ENCODE data around the gene TLX2. TPM values are rescaled to one million over a fixed set of nuclear protein-coding genes. Genes with fewer than 3 reads are reported as not detected.

The TLX2 gene
- total RNA-seq, 1 experiment from 2014 or later = not detected

DNA sequence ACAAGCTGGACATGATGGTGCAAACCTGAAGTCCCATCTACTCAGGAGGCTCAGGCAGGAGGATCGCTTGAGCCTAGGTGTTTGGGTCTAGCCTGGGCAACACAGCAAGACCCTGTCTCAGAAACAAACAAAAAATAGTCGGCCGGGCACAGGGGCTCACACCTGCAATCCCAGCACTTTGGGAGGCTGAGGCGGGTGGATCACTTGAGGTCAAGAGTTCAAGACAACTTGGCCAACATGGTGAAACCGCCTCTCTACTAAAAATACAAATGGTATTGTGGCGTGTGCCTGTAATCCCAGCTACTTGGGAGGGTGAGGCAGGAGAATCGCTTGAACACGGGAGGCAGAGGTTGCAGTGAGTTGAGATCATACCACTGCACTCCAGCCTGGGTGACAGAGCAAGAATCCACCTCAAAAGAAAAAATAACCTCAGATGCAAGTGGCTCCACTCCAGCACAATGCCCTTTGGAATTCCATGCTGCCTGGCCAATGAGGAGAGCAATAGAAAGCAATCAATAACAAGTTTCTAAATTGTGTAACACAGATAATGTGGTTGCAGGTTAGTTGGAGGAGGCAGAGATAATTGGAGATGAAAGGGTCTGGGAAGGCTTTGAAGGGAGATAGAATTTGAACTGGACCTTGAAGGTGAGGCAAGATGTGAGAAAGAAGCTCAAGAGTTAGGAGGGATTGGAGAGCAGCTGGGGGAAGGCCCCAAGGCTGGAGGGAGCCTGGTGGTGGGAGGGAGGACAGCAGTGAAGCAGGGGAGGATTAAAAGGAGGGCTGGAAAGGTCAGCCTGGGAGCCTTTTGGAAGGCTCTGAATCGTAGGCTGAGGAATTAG, 25.4 kb upstream of the TLX2 start:
- Mint-ChIP-seq H3K9me3 (ENCODE audit: low read depth, unreplicated experiment) (no peaks in the 10 kb centered on the region), H3K27ac (ENCODE audit: unreplicated experiment) (peak overlapping the region; percentile 15), H3K36me3 (ENCODE audit: insufficient read depth, unreplicated experiment) (peaks cover 27% of the 10 kb centered on the region), H3K4me1 (ENCODE audit: low read depth, unreplicated experiment) (peaks cover 29% of the 10 kb centered on the region), H3K27me3 (ENCODE audit: unreplicated experiment) (no peaks in the 10 kb centered on the region), H3K4me3 (ENCODE audit: low read depth, unreplicated experiment) (no peak overlapping the region)
- intact Hi-C loops (cut with micrococcal nuclease; ENCODE audit: unreplicated experiment) = no loop called here
- CTCF ChIA-PET = interaction anchor here (0.8 kb wide), 1 partner anchor 18 kb away, joined by 3 read pairs; the partner anchor contains the start of gene PCGF1
- no peak for DNase-seq
- TF ChIP-seq, protein P1, sequence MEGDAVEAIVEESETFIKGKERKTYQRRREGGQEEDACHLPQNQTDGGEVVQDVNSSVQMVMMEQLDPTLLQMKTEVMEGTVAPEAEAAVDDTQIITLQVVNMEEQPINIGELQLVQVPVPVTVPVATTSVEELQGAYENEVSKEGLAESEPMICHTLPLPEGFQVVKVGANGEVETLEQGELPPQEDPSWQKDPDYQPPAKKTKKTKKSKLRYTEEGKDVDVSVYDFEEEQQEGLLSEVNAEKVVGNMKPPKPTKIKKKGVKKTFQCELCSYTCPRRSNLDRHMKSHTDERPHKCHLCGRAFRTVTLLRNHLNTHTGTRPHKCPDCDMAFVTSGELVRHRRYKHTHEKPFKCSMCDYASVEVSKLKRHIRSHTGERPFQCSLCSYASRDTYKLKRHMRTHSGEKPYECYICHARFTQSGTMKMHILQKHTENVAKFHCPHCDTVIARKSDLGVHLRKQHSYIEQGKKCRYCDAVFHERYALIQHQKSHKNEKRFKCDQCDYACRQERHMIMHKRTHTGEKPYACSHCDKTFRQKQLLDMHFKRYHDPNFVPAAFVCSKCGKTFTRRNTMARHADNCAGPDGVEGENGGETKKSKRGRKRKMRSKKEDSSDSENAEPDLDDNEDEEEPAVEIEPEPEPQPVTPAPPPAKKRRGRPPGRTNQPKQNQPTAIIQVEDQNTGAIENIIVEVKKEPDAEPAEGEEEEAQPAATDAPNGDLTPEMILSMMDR (IDR thresholded peaks at IDR 0.05; ENCODE audit: unreplicated experiment) = no peak
- BruUV-seq (replicated peaks) = no TSS peak

DNA sequence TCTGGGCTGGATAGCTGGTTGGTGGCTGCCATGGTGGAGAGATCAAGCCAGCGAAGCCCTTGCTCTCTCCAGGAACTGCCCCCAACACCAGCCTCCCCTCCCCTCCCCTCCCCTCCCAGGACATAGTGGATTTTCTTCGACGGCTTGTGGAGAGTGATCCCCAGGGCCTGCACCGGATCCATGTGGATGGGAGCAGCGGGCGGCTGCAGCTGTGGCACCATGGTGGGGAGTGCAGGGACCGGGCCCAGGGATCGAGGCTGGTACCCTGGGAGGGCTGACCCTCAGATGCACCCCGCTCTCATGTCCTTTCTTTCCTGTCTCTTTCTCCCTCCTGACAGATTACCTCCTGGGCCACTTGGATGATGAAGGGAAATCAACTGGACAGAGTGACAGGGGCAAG, 24.3 kb upstream of the TLX2 start:
- no peaks in the 10 kb centered on the region for H3K27me3 Mint-ChIP-seq (ENCODE audit: unreplicated experiment)
- DNase-seq = no peak
- no peak overlapping the region for H3K27ac Mint-ChIP-seq (ENCODE audit: unreplicated experiment)
- no peaks in the 10 kb centered on the region for H3K9me3 Mint-ChIP-seq (ENCODE audit: low read depth, unreplicated experiment)
- CTCF ChIA-PET = no interaction called here
- H3K4me3 Mint-ChIP-seq (ENCODE audit: low read depth, unreplicated experiment) = no peak overlapping the region
- H3K4me1 Mint-ChIP-seq (ENCODE audit: low read depth, unreplicated experiment) = peaks cover 26% of the 10 kb centered on the region
- TF ChIP-seq, protein P1 (IDR thresholded peaks at IDR 0.05; ENCODE audit: unreplicated experiment) = no peak
- BruUV-seq (replicated peaks) = no TSS peak
- peaks cover 27% of the 10 kb centered on the region for H3K36me3 Mint-ChIP-seq (ENCODE audit: insufficient read depth, unreplicated experiment)
- intact Hi-C loops (cut with micrococcal nuclease; ENCODE audit: unreplicated experiment) = no loop called here

DNA sequence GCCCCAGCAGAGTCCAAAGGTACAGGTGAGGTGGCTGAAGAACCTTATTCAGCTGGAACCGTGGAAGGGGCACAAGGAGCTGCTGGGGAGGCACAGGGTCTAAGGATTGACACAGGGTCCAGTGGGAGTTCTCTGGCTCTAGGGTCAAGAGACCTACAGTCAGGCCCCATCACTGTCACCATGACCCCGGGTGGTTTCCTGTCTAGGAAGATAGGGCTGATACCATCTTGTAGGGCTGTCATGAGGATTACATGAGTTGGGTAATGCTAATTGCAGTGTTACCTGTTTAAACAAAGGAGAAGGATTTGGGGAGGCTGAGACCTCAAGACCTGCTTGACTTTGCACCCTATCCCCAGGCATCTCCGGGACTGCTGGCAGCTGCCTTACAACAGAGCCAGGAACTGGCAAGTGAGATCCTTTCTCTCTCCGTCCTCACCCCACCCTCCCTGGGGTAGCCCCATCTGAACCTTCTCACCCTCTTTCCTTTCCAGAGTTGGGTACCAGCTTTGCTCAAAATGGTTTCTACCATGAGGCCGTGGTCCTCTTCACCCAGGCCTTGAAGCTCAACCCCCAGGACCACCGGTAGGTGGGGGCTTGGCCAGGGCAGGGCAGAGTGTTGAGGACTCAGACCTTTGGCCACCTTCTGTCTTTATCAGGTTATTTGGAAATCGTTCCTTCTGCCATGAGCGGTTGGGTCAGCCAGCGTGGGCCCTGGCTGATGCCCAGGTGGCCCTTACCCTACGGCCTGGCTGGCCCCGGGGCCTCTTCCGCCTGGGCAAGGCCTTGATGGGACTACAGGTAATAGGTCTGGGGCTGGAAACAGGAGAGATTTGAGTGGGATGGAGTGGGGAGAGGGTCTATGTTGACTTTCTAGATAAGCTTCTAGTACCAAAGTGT, 22.4 kb upstream of the TLX2 start:
- no peaks in the 10 kb centered on the region for H3K27me3 Mint-ChIP-seq (ENCODE audit: unreplicated experiment)
- CTCF ChIA-PET = interaction anchor here (0.6 to 1.8 kb wide), 3 partner anchors 11 to 96 kb away, joined by 3 to 6 read pairs (median 5); partner anchors contain the start of gene MRPL53
- H3K9me3 Mint-ChIP-seq (ENCODE audit: low read depth, unreplicated experiment) = no peaks in the 10 kb centered on the region
- H3K4me3 Mint-ChIP-seq (ENCODE audit: low read depth, unreplicated experiment) = no peak overlapping the region
- TF ChIP-seq, protein P1 (IDR thresholded peaks at IDR 0.05; ENCODE audit: unreplicated experiment) = no peak
- DNase-seq = no peak
- H3K4me1 Mint-ChIP-seq (ENCODE audit: low read depth, unreplicated experiment) = peaks cover 16% of the 10 kb centered on the region
- no TSS peak for BruUV-seq (replicated peaks)
- no peak overlapping the region for H3K27ac Mint-ChIP-seq (ENCODE audit: unreplicated experiment)
- H3K36me3 Mint-ChIP-seq (ENCODE audit: insufficient read depth, unreplicated experiment) = peaks cover 11% of the 10 kb centered on the region
- intact Hi-C loops (cut with micrococcal nuclease; ENCODE audit: unreplicated experiment) = no loop called here

DNA sequence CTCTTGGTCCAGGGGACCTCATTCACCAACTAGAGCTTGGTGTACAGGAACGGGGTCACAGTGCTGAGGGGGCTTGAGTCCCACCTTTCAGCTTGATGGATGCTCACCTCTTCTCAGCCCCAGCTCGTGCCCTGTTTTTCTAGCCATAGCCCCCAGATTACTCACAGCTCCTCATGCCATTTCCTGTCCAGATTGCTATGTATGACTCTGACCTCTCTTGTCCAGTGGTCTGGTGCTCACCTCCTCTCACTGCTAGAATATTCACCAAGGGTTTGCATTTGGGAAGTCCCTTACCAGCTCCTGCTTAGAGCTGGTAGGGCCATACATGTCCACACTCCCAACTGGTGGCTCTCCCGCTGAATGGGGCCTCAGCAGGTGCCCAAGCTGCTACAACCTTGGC, 20.7 kb upstream of the TLX2 start:
- Mint-ChIP-seq H3K9me3 (ENCODE audit: low read depth, unreplicated experiment) (no peaks in the 10 kb centered on the region), H3K4me3 (ENCODE audit: low read depth, unreplicated experiment) (no peak overlapping the region), H3K36me3 (ENCODE audit: insufficient read depth, unreplicated experiment) (peaks cover 23% of the 10 kb centered on the region), H3K27ac (ENCODE audit: unreplicated experiment) (no peak overlapping the region), H3K4me1 (ENCODE audit: low read depth, unreplicated experiment) (peaks cover 16% of the 10 kb centered on the region), H3K27me3 (ENCODE audit: unreplicated experiment) (peaks cover 9% of the 10 kb centered on the region)
- CTCF ChIA-PET = no interaction called here
- no TSS peak for BruUV-seq (replicated peaks)
- DNase-seq = no peak
- TF ChIP-seq, protein P1 (IDR thresholded peaks at IDR 0.05; ENCODE audit: unreplicated experiment) = no peak
- intact Hi-C loops (cut with micrococcal nuclease; ENCODE audit: unreplicated experiment) = no loop called here

Data from Calu3 (cell line).